ENCODE data around the gene PLEKHH1.

DNA sequence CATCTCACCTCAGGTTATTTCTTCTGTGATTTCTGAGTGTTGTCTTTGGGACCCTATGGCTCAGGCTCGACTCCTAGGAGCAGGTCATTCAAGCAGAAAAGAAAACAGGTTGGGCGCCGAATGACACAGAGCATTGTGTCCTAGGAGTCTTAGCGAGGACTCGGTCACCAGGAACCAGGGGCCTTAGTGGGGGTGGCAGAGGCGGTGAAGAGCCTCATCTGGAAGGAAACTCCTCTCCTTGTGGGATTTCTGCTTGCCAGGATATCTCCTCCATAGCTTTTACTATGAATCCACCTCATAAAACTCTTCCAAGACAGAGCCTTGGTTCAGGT, 630 bp downstream of the PLEKHH1 start:
- no peak for TF ChIP-seq CTCF (IDR thresholded peaks at IDR 0.05)
- TF ChIP-seq ZFX (IDR thresholded peaks at IDR 0.05; ENCODE audit: borderline replicate concordance): no peak
